Endothelial cell of umbilical vein (primary cell): ENCODE data around the gene TPK1. TPM values are rescaled to one million over a fixed set of nuclear protein-coding genes. Genes with fewer than 3 reads are reported as not detected.

Experiments
- BruUV-seq: library from RNA; stranded (reverse); fragments of 400-500 nt; replicated peaks from 2 replicates; lab custom pipeline; 2021; lab: Mats Ljungman, UMichigan
- CTCF ChIA-PET: fragments of 300-600, 350-600 bp; sonication (Branson Sonifier 250); formaldehyde crosslinking; loops from one replicate; lab custom pipeline; 2021; ENCODE audit warnings: antibody characterized with exemption, inconsistent platforms; lab: Charles Lee
- POLR2A ChIA-PET: fragments of 300-600, 350-600 bp; sonication (Branson Sonifier 250); formaldehyde crosslinking; loops from one replicate; lab custom pipeline; 2021; ENCODE audit warnings: antibody characterized with exemption, inconsistent platforms; lab: Charles Lee
- DNase-seq: peaks from one replicate; pipeline ENCODE4 v3.0.0-alpha.2; 2011; ENCODE audit warnings: low read depth, low spot score
- FAIRE-seq: peaks from 2 replicates; lab custom pipeline; 2011; peaks lifted over from hg19 to GRCh38; lab: Jason Lieb, UNC
- H2AFZ ChIP-seq: 2 replicates; pipeline ENCODE4 v1.6.0; 2012; ENCODE audit warnings: low read depth, low read length, control low read depth, inconsistent platforms
- H3K27ac ChIP-seq: 2 replicates; pipeline ENCODE4 v1.5.1; 2011; ENCODE audit warnings: low read depth, mild to moderate bottlenecking, control low read depth, low read length, moderate library complexity; ENCODE audit not compliant: insufficient read depth
- H3K27me3 ChIP-seq, 2 experiments: 2 replicates each; pipeline versions ENCODE4 v1.6.0 to v1.6.1; 2011; ENCODE audit warnings: low read length in 2 of 2, mixed read lengths in 1 of 2; ENCODE audit not compliant: control insufficient read depth in 2 of 2, insufficient read depth in 2 of 2
- H3K36me3 ChIP-seq, 2 experiments: 2 replicates in 1 of 2; 3 replicates in 1 of 2; pipeline ENCODE4 v1.5.1; 2011; ENCODE audit warnings: low read length in 2 of 2, mild to moderate bottlenecking in 1 of 2, moderate library complexity in 1 of 2; ENCODE audit not compliant: control insufficient read depth in 2 of 2, insufficient read depth in 2 of 2; ENCODE audit errors: extremely low read depth in 1 of 2
- H3K4me1 ChIP-seq: 3 replicates; pipeline ENCODE4 v1.5.1; 2011; ENCODE audit warnings: mild to moderate bottlenecking, low read length; ENCODE audit not compliant: control insufficient read depth, insufficient read depth; ENCODE audit errors: extremely low read depth
- H3K4me2 ChIP-seq: 2 replicates; pipeline ENCODE4 v1.6.1; 2011; ENCODE audit warnings: low read length, control low read depth, mixed read lengths; ENCODE audit not compliant: insufficient read depth
- H3K4me3 ChIP-seq, 3 experiments: fragments of 200-600 bp in 1 of 3; sonication (generic), shearing (Covaris generic) in 1 of 3; replicated peaks in 1 of 3; 2 replicates each; pipeline ENCODE4 v1.5.1; 2011 to 2016; ENCODE audit warnings: control low read depth in 3 of 3, low read length in 3 of 3, mild to moderate bottlenecking in 2 of 3, inconsistent platforms in 1 of 3, low read depth in 1 of 3, moderate library complexity in 1 of 3; ENCODE audit not compliant: insufficient read depth in 1 of 3
- H3K79me2 ChIP-seq: 2 replicates; pipeline ENCODE4 v1.6.0; 2012; ENCODE audit warnings: low read length, inconsistent platforms; ENCODE audit not compliant: control insufficient read depth, insufficient read depth
- H3K9ac ChIP-seq: replicated peaks from 2 replicates; pipeline ENCODE3; 2011; ENCODE audit warnings: low read length, control low read depth; ENCODE audit not compliant: insufficient read depth; ENCODE audit errors: extremely low read depth
- H3K9me1 ChIP-seq: replicated peaks from 3 replicates; pipeline ENCODE4 v1.6.0; 2011; ENCODE audit warnings: mild to moderate bottlenecking, low read length; ENCODE audit not compliant: control insufficient read depth, insufficient read depth; ENCODE audit errors: extremely low read depth
- H3K9me3 ChIP-seq: replicated peaks from 2 replicates; pipeline ENCODE4 v1.5.1; 2012; ENCODE audit warnings: low read length, inconsistent platforms; ENCODE audit not compliant: control insufficient read depth, insufficient read depth
- H4K20me1 ChIP-seq: replicated peaks from 2 replicates; pipeline ENCODE3; 2011; ENCODE audit warnings: mild to moderate bottlenecking, low read length; ENCODE audit not compliant: control insufficient read depth, insufficient read depth; ENCODE audit errors: extremely low read depth
- CTCF ChIP-seq, 2 donors: IDR thresholded peaks; 1 replicate in 1 of 2; 2 replicates in 1 of 2; pipeline ENCODE4 v1.5.1; 2011; ENCODE audit warnings: low read length in 2 of 2, mild to moderate bottlenecking in 2 of 2, moderate library complexity in 2 of 2, control low read depth in 1 of 2, inconsistent platforms in 1 of 2, low read depth in 1 of 2; ENCODE audit not compliant: insufficient read depth in 1 of 2; ENCODE audit errors: extremely low read depth in 1 of 2
- EZH2 ChIP-seq: IDR thresholded peaks from 2 replicates; pipeline ENCODE4 v1.6.1; 2012; ENCODE audit warnings: borderline replicate concordance, low read depth, mild to moderate bottlenecking, moderate library complexity, low read length, inconsistent platforms; ENCODE audit not compliant: severe bottlenecking
- FOS ChIP-seq: IDR thresholded peaks from 2 replicates; pipeline ENCODE4 v1.6.1; 2011; ENCODE audit warnings: mild to moderate bottlenecking, low read length, moderate library complexity, borderline replicate concordance; ENCODE audit not compliant: insufficient read depth
- GATA2 ChIP-seq: IDR thresholded peaks from 2 replicates; pipeline ENCODE4 v1.7.0; 2011; ENCODE audit warnings: low read depth, mild to moderate bottlenecking, moderate library complexity, mixed read lengths, low read length; ENCODE audit not compliant: insufficient read length, insufficient read depth
- JUN ChIP-seq: IDR thresholded peaks from 2 replicates; pipeline ENCODE4 v1.6.1; 2011; ENCODE audit warnings: borderline replicate concordance, low read depth; ENCODE audit not compliant: insufficient read length, insufficient read depth
- MAX ChIP-seq: IDR thresholded peaks from 2 replicates; pipeline ENCODE4 v1.6.1; 2011; ENCODE audit not compliant: insufficient read depth, insufficient read length
- MYC ChIP-seq: IDR thresholded peaks from one replicate; pipeline ENCODE4 v1.6.1; 2011; ENCODE audit warnings: mild to moderate bottlenecking, low read depth, low read length
- POLR2A ChIP-seq: IDR thresholded peaks from 2 replicates; pipeline ENCODE4 v1.6.1; 2012; ENCODE audit warnings: low read depth, mild to moderate bottlenecking, control low read depth, low read length
- POLR2AphosphoS5 ChIP-seq: IDR thresholded peaks from 2 replicates; pipeline ENCODE4 v1.6.1; 2012; ENCODE audit warnings: low read depth, mild to moderate bottlenecking, control low read depth, low read length, moderate library complexity; ENCODE audit not compliant: insufficient read depth
- dilution Hi-C: fragments of 300-500 bp; cut with MboI; formaldehyde crosslinking; loops from one replicate; pipeline ENCODE4 v1.15.0; 2019; ENCODE audit warnings: low sequenced_read_pairs; ENCODE audit not compliant: extremely low pct_ligation_motif_present
- intact Hi-C: fragments of 100-400 bp; cut with micrococcal nuclease; formaldehyde crosslinking; loops from one replicate; pipeline ENCODE4 v1.10.0; 2022
- polyA plus RNA-seq, 4 experiments: library from polyadenylated mRNA; depleted of rRNA in 3 of 4; stranded (reverse) in 3 of 4; unstranded in 1 of 4; fragments of >200 nt; gene quantifications; 2 replicates each; pipeline versions ENCODE4 v1.2.1 to v1.2.3, GENCODE V29; 2011 to 2012; ENCODE audit warnings: missing spikeins in 1 of 4
- total RNA-seq: library from RNA; stranded (reverse); gene quantifications from 2 replicates; pipeline ENCODE4 v1.2.3, GENCODE V29; 2021

TPK1 gene
- total and polyA plus RNA-seq, 2 donors (not counting 3 experiments of a cell fraction or from before 2014, with no cell fraction given): 7.5 to 9.3 TPM

- H3K9me3 ChIP-seq: no peaks in the 10 kb centered on the region
- no peaks in the 10 kb centered on the region for H3K27me3 ChIP-seq
- no peak overlapping the region for H3K27ac ChIP-seq
- no TSS peak for BruUV-seq
- FAIRE-seq (no peak), DNase-seq (no peak)
- no peaks in the 10 kb centered on the region for H3K79me2 ChIP-seq
- ChIA-PET POLR2A (no interaction called here), CTCF (no interaction called here)
- H3K36me3 ChIP-seq: no peaks in the 10 kb centered on the region
- H2AFZ ChIP-seq: no peak overlapping the region
- dilution Hi-C loops (no loop called here), intact Hi-C loops (no loop called here)
- no peak overlapping the region for H3K4me2 ChIP-seq
- no peak for TF ChIP-seq FOS
- TF ChIP-seq MAX: no peak
- TF ChIP-seq CTCF (IDR thresholded peaks at IDR 0.05; ENCODE audit: extremely low read depth in 1 of 2, insufficient read depth in 1 of 2, low read depth in 1 of 2, low read length in 2 of 2): no peak
- TF ChIP-seq EZH2: no peak
- TF ChIP-seq GATA2: no peak
- no peak for TF ChIP-seq POLR2A
- no peak for TF ChIP-seq MYC
- no peak for TF ChIP-seq JUN
- TF ChIP-seq POLR2AphosphoS5: no peak
- H4K20me1 ChIP-seq: no peaks in the 10 kb centered on the region
- H3K9me1 ChIP-seq: no peaks in the 10 kb centered on the region
- no peak overlapping the region for H3K9ac ChIP-seq
- no peak overlapping the region for H3K4me3 ChIP-seq
- H3K4me1 ChIP-seq: no peaks in the 10 kb centered on the region
Observed at GRCh38 chr7:144568233-144568632, 267.6 kb downstream of the TPK1 start.
